Bronchial epithelial cell (primary cell): ENCODE results near the gene SLC17A9. TPM values are rescaled to one million over a fixed set of nuclear protein-coding genes. Genes with fewer than 3 reads are reported as not detected.
A peak's percentile ranks its signal among the peaks of the same experiment; 100 is the strongest.

ENCODE experiments used
- DNase-seq: peaks from one replicate; pipeline ENCODE4 v3.0.0-alpha.2; 2010; ENCODE audit warnings: low read depth
- FAIRE-seq: peaks from 2 replicates; lab custom pipeline; 2011; peaks lifted over from hg19 to GRCh38; lab: Jason Lieb, UNC
- H3K27me3 ChIP-seq: 2 replicates; pipeline ENCODE4 v1.5.1; 2011; ENCODE audit warnings: low read length; ENCODE audit not compliant: control insufficient read depth, insufficient read depth
- H3K36me3 ChIP-seq: 2 replicates; pipeline ENCODE4 v1.5.1; 2011; ENCODE audit warnings: low read length; ENCODE audit not compliant: control insufficient read depth, insufficient read depth
- H3K4me3 ChIP-seq: 2 replicates; pipeline ENCODE4 v1.5.1; 2011; ENCODE audit warnings: mild to moderate bottlenecking, low read depth, low read length, control low read depth
- total RNA-seq: library from RNA; depleted of rRNA; stranded (reverse); fragments of >200 nt; gene quantifications from 2 replicates; pipeline ENCODE4 v1.2.1, GENCODE V29; 2014
- TF ChIP-seq, protein P1 (sequence below): IDR thresholded peaks from 2 replicates; pipeline ENCODE4 v1.5.1; 2011; ENCODE audit warnings: mild to moderate bottlenecking, moderate library complexity, low read length, control low read depth, inconsistent platforms; ENCODE audit not compliant: insufficient read depth, severe bottlenecking

The SLC17A9 gene
- total RNA-seq, 1 donor from 2014 or later = 0.53 TPM

DNA sequence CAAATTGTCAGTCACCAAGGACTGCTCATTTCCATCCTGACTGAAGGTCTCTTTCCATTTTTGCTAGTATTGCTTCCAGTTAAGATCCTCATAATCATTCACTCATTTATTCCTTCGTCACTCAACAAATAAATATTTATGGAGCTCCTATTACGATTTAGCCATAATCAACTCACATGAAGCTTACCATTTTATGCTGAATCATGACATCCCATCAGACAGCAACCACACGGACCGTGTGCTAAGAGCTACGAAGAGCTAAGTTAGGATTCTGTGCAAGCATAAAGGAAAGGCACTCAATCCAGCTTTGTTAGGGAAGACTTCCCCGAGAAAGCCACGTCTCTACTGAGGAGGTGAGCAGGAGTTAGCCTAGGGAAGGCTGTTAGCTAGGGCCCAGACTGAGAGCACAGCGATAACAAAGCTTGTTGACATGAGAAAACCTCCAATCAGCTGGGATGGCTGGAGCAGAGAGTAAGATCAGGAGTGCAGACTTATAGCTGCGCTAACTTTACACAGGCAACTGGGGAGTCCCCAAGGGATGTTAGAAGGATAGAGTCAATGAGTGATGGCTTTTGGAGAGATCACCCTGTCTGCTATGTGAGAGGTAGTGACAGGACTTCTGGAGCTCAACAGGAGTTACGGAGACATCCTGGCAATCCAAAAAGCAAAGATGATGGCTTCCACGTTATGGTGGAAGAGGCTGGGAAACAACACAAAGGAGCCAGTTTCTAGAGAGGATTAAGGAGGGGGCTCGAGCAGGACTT is 17.1 kb upstream of the SLC17A9 start:
- TF ChIP-seq, protein P1, sequence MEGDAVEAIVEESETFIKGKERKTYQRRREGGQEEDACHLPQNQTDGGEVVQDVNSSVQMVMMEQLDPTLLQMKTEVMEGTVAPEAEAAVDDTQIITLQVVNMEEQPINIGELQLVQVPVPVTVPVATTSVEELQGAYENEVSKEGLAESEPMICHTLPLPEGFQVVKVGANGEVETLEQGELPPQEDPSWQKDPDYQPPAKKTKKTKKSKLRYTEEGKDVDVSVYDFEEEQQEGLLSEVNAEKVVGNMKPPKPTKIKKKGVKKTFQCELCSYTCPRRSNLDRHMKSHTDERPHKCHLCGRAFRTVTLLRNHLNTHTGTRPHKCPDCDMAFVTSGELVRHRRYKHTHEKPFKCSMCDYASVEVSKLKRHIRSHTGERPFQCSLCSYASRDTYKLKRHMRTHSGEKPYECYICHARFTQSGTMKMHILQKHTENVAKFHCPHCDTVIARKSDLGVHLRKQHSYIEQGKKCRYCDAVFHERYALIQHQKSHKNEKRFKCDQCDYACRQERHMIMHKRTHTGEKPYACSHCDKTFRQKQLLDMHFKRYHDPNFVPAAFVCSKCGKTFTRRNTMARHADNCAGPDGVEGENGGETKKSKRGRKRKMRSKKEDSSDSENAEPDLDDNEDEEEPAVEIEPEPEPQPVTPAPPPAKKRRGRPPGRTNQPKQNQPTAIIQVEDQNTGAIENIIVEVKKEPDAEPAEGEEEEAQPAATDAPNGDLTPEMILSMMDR = no peak
- Histone ChIP-seq H3K27me3 (no peaks in the 10 kb centered on the region), H3K4me3 (no peak overlapping the region), H3K36me3 (peaks cover 14% of the 10 kb centered on the region)
- no peak for FAIRE-seq
- DNase-seq = no peak

DNA sequence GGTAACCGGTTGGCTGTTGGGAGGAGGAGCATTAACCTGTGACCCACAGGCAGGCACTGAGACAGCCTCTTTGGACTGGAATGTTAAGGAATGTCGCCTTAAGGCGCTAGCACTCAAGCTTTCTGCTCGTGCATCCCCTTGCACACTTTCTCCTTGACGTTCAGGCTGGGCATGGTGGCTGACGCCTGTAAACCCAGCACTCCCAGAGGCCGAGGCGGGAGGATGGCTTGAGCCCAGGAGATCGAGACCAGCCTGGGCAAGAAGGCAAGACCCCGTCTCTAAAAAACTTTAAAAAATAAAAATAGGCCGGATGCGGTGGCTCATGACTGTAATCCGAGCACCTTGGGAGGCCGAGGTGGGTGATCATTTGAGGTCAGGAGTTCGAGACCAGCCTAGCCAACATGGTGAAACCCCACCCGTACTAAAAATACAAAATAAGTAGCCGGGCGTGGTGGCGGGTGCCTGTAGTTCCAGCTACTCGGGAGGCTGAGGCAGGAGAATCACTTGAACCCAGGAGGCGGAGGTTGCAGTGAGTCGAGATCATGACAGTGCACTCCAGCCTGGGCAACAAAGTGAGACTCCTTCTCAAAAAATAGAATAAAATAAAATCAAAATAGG is 16.4 kb upstream of the SLC17A9 start:
- H3K36me3 ChIP-seq = peaks cover 16% of the 10 kb centered on the region
- H3K4me3 ChIP-seq = no peak overlapping the region
- TF ChIP-seq, protein P1 = no peak
- no peak for DNase-seq
- no peak for FAIRE-seq
- H3K27me3 ChIP-seq = no peaks in the 10 kb centered on the region

DNA sequence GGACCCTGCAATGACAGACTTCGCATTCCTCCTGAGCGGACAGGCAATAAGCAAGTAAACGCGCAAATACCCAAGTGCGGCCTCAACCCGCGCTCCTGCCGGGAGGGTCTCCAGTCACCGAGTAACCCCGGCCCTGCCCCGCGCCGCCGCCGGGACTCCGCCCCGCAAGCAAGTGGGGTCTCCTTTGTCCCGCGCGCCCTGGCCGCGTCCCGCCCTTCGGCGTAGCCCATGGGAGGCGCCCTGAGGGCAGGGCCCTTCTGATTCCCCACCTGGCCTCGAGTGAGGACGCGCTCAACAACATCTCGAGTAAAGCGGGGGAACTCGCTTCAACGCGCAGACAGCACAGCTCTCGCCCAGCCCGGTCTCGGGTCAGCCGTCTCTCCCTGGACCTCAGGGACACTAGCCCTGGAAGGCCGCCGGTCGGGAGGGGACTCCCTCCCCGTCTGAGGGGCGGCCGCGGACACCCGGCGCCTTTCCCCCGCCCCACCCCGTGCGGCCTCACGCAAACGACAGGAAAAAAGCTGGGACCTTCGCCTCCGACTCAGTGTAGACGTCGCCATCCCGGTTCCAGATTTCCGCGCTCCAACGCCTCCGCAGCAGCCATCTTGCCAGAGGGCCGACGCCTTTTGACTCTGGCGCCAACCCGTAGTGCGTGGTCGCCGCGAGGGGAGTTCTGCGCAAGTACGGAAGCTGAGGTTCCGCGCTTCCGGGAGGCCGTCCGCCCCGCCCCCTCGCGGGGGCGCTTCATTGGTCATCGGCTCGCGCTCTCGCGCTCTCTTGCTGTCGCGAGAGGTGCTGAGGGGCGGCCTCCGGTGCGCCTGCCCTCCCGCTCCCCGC is 15.0 kb upstream of the SLC17A9 start:
- no peak for FAIRE-seq
- Histone ChIP-seq H3K27me3 (no peaks in the 10 kb centered on the region), H3K36me3 (peaks cover 20% of the 10 kb centered on the region), H3K4me3 (peak overlapping the region; percentile 93)
- peak; percentile 85 for DNase-seq
- TF ChIP-seq, protein P1 = no peak

DNA sequence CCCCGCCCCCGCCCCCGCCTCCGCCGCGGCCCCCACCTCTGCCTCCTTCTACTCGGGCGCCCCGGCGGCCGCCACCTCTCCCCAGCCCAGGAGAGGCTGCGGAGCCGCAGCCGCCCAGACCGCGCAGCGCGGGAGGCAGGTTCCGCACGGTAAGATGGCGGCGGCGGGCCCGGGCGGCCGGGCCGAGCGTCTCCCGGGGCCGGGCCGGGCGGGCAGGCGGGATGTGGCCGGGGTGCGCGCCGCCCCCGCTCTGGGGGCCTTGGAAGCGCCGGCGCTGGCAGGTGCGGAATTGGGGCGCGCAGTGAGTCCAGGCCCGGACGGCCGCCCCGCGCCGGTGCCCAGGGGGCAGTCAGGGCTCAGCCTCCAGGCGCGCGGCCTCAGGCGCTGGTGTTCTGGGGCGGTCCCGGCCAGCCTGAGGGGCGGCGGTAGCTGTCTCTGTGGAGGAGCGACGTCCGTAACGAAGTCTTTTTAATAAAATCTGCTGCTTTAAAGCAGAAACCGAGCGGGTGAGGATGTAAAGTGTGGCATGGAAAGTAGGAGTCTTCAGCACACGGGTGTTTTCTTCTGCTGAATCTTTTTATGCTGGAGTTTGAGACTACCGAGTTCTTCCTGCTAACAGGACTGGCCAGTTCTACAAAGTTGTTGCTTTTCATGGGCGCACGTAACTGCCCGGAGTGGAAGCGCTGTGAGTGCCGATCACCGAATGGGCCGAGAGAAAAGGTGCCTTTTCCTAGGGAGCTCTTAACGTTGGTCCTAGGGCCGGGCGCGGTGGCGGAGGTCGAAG is 14.2 kb upstream of the SLC17A9 start, which contains the start of gene GID8:
Gene GID8 (plus strand): TSS at position 43 of the 784 bp plus-strand sequence. CDS start 3,356 bp downstream, outside the sequence.
- H3K4me3 ChIP-seq = peak within 1 kb of the TSS; percentile 93
- H3K27me3 ChIP-seq = no peaks in the 10 kb centered on the region
- H3K36me3 ChIP-seq = peaks cover 23% of the 10 kb centered on the region
- peak; percentile 39 for DNase-seq
- TF ChIP-seq, protein P1 = no peak
- FAIRE-seq = no peak

DNA sequence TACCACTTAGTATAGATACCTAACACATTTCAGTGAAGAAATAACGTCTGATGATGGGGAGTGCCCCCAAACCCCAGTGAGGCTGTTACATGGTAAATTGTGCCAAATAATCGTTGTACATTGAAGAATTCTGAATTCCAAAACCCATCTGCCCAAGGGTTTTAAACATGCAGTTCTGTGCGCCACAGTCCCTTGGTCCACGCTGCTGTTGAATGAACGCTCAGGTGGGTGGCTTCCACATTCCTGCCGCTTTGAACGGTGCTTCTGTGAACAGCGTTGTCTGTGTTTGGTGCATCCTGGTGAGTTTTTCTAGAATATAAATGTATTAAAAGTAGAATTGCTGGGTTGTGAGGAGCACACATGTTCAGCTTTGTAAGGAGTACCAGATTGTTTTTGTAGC is 11.6 kb upstream of the SLC17A9 start:
- DNase-seq (no peak), FAIRE-seq (no peak)
- TF ChIP-seq, protein P1 = no peak
- Histone ChIP-seq H3K36me3 (peaks cover 26% of the 10 kb centered on the region), H3K27me3 (no peaks in the 10 kb centered on the region), H3K4me3 (no peak overlapping the region)
